ENCODE data around the gene SOS1. TPM values are rescaled to one million over a fixed set of nuclear protein-coding genes. Genes with fewer than 3 reads are reported as not detected.

Gene SOS1
- total and polyA plus RNA-seq, 2 of the 13 experiments (the other 11 are each of a cell fraction or from before 2014, with no cell fraction given): 20.8 to 60.4 TPM

DNA sequence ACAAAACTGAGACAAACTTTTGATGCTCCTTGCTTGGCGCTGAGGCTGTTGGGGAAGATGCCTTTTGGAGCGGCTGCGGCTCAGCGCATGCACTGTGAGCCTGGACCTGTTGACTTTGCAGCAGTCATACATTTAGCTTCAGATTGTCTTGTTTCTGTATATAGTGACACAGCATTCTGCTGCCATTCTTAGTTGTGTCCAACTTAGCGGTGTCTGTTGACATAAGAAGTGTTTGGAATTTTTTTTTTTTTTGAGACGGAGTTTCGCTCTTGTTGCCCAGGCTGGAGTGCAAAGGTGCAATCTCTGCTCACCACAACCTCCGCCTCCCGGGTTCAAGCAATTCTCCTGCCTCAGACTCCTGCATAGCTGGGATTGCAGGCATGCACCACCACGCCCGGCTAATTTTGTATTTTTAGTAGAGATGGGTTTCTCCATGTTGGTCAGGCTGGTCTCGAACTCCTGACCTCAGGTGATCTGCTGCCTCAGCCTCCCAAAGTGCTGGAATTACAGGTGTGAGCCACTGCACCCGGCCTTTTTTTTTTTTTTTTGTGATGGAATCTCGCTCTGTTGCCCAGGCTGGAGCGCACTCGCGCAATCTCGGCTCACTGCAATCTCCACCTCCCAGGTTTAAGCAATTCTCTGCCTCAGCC lies 17.5 kb upstream of the SOS1 start (continued):
- TF ChIP-seq ZNF598 (CRISPR knock-in tag; IDR thresholded peaks at IDR 0.05; ENCODE audit: borderline replicate concordance): 0 out of 2 replicates have a peak, but pooled peaks have one; percentile 27
- TF ChIP-seq KAT8 (CRISPR knock-in tag; IDR thresholded peaks at IDR 0.05): peak; percentile 74
- TF ChIP-seq ZNF121 (CRISPR knock-in tag; IDR thresholded peaks at IDR 0.05): peak; percentile 86; the same call in 1 of the 2 replicates
- TF ChIP-seq ZMYM3 (CRISPR knock-in tag; IDR thresholded peaks at IDR 0.05): peak; percentile 87
- 0 out of 2 replicates have a peak, but pooled peaks have one; percentile 44 for TF ChIP-seq CREB1 (IDR thresholded peaks at IDR 0.05)
- peak; percentile 39; the same call in 1 of the 2 replicates for TF ChIP-seq CREB1 (CRISPR knock-in tag; IDR thresholded peaks at IDR 0.05)
- 0 out of 2 replicates have a peak, but pooled peaks have one; percentile 36 for TF ChIP-seq GATAD1 (CRISPR knock-in tag; IDR thresholded peaks at IDR 0.05)
- peak; percentile 88; the same call in 1 of the 2 replicates for TF ChIP-seq ZBTB20 (CRISPR knock-in tag; IDR thresholded peaks at IDR 0.05; ENCODE audit: borderline replicate concordance, low read depth)
- TF ChIP-seq ZNF34 (CRISPR knock-in tag; IDR thresholded peaks at IDR 0.05; ENCODE audit: borderline replicate concordance): 0 out of 2 replicates have a peak, but pooled peaks have one; percentile 84

DNA sequence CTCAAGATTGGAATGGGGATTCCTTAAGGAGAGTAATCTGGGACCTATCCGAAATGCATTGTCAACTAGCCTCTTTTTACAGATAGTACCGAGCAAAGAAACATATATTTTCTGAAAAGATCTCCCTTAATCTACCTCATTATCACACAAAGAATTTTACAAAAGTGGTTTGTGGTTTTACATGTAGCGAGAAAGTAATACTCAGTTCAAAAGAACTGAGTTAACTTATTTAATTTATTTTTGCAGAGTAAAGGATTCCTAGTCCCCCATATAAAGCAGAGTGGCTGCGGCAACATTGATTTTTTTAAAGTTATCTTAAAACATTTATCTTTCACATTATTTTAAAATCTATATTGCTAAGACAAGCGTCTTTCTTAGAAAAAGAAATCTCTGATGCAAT lies 15.9 kb upstream of the SOS1 start:
- in situ Hi-C loops (cut with HindIII; ENCODE audit: extremely low pct_ligation_motif_present, low pct_unique_long_range_greater_than_20kb): no loop called here
- TF ChIP-seq IRF2 (CRISPR knock-in tag; IDR thresholded peaks at IDR 0.05) (no peak), IKZF4 (CRISPR knock-in tag; IDR thresholded peaks at IDR 0.05; ENCODE audit: borderline replicate concordance, low read depth, not compliant biosample characterization) (no peak), GABPA (IDR thresholded peaks at IDR 0.05; ENCODE audit: low read depth, low read length) (no peak), GABPA (CRISPR knock-in tag; IDR thresholded peaks at IDR 0.05; ENCODE audit: low read depth) (no peak), KLF12 (CRISPR knock-in tag; IDR thresholded peaks at IDR 0.05; ENCODE audit: borderline replicate concordance) (no peak), ONECUT2 (CRISPR knock-in tag; IDR thresholded peaks at IDR 0.05) (no peak), ZNF282 (IDR thresholded peaks at IDR 0.05; ENCODE audit: partially characterized antibody) (no peak), ADNP (CRISPR knock-in tag; IDR thresholded peaks at IDR 0.05) (no peak), ZNF564 (CRISPR knock-in tag; IDR thresholded peaks at IDR 0.05) (no peak), TCF7L2 (IDR thresholded peaks at IDR 0.05; ENCODE audit: low read depth, low read length) (no peak), NR2C2 (CRISPR knock-in tag; IDR thresholded peaks at IDR 0.05; ENCODE audit: borderline replicate concordance) (no peak), THYN1 (CRISPR knock-in tag; IDR thresholded peaks at IDR 0.05; ENCODE audit: borderline replicate concordance, low read depth) (no peak), ZMYM4 (CRISPR knock-in tag; IDR thresholded peaks at IDR 0.05) (no peak), TRIM24 (CRISPR knock-in tag; IDR thresholded peaks at IDR 0.05) (no peak), RARA (CRISPR knock-in tag; IDR thresholded peaks at IDR 0.05) (no peak), ELK4 (CRISPR knock-in tag; IDR thresholded peaks at IDR 0.05; ENCODE audit: borderline replicate concordance) (no peak), ZNF878 (CRISPR knock-in tag; IDR thresholded peaks at IDR 0.05) (no peak)

More for the DNA sequence above, 15.9 kb upstream of the SOS1 start:
- WGBS (ENCODE audit: low lambda C conversion rate): 97% methylated on average over 5 of the region's 5 CpGs
- Histone ChIP-seq H3K9me3 (ENCODE audit: low read length) (no peaks in the 10 kb centered on the region), H3K27me3 (ENCODE audit: control insufficient read depth in 1 of 2, insufficient read depth in 2 of 2, low read length in 2 of 2) (no peaks in the 10 kb centered on the region), H2AFZ (ENCODE audit: low read length) (no peak overlapping the region), H3K4me3 (replicated peaks in 1 of 3; ENCODE audit: insufficient read depth in 1 of 3, low read depth in 2 of 3, low read length in 3 of 3) (no peak overlapping the region), H3K9ac (ENCODE audit: insufficient read depth, low read depth, low read length) (no peak overlapping the region), H3K36me3 (replicated peaks in 1 of 2; ENCODE audit: control insufficient read depth in 1 of 2, insufficient read depth in 2 of 2, low read length in 2 of 2) (no peaks in the 10 kb centered on the region), H4K20me1 (ENCODE audit: insufficient read depth, low read length) (no peaks in the 10 kb centered on the region), H3K4me1 (ENCODE audit: insufficient read depth, low read length) (peaks cover 74% of the 10 kb centered on the region), H3K27ac (ENCODE audit: extremely low read length, insufficient read depth, low read length) (no peak overlapping the region), H3K79me2 (ENCODE audit: insufficient read depth, low read length) (no peaks in the 10 kb centered on the region), H3K4me2 (ENCODE audit: low read depth, low read length) (no peak overlapping the region)
- CTCF ChIA-PET (ENCODE audit: low intra/inter-chr PET ratio, low total read pairs): no interaction called here
- POLR2A ChIA-PET: interaction anchor here (3.4 to 4.2 kb wide), 2 partner anchors 12 to 17 kb away, joined by 36 to 58 read pairs; partner anchors contain the start of gene SOS1
- BruUV-seq (replicated peaks): no TSS peak
- intact Hi-C loops (cut with micrococcal nuclease; ENCODE audit: unreplicated experiment): loop anchor here (10.0 kb wide), 1 partner anchor 262 kb away; the partner anchor contains the start of genes DHX57 and MORN2
- FAIRE-seq (no peak), DNase-seq (ENCODE audit: low spot score) (no peak), ATAC-seq (no peak)

Measured in HepG2 (cell line).